ENCODE data around the gene PRKAR2A. TPM values are rescaled to one million over a fixed set of nuclear protein-coding genes. Genes with fewer than 3 reads are reported as not detected.

PRKAR2A gene
- 10 to 100 TPM; 21.9 to 31.1 (median 27.2) TPM for total RNA-seq
- long read RNA-seq, partial matches to known transcripts: 0 of 1 reads
- long read RNA-seq, other reads (novel, unspliced or antisense): 0 of 1 reads

- peak; percentile 92 to 93 (median 93) for DNase-seq
- peak; percentile 91 to 97 (median 95) for ATAC-seq
- Histone ChIP-seq H3K27ac (peak within 1 kb of the TSS; percentile 76 to 92 (median 87)), H3K4me3 (peak within 1 kb of the TSS; percentile 83 to 92 (median 83)), H3K4me1 (peaks cover 0 to 20% (median 12%) of the 10 kb centered on the region in 4 donors), H3K27me3 (no peaks in the 10 kb centered on the region), H3K9me3 (no peaks in the 10 kb centered on the region), H3K36me3 (no peaks in the 10 kb centered on the region)
- peak; percentile 91 for TF ChIP-seq POLR2A (IDR thresholded peaks at IDR 0.05)
- TF ChIP-seq CTCF (IDR thresholded peaks at IDR 0.05): no peak
- intact Hi-C loops (cut with DNase I): no loop called here
- WGBS (ENCODE audit: insufficient coverage, low coverage, low lambda C conversion rate, missing lambda C conversion rate): 14% methylated on average over 7 of the region's 81 CpGs
Observed at GRCh38 chr3:48847504-48848423, at the start of gene PRKAR2A. PRKAR2A (minus strand) TSS chr3:48847874; CDS start chr3:48847596, 278 bp downstream.

- 15% methylated on average over 2 of the region's 2 CpGs for WGBS (ENCODE audit: insufficient coverage, low coverage, low lambda C conversion rate, missing lambda C conversion rate)
- DNase-seq: peak in 1 of 3 donors; percentile 54
Observed at GRCh38 chr3:48896936-48897335, 49.3 kb upstream of the PRKAR2A start.

GRCh38 chr3:48894516-48894915 is 46.8 kb upstream of the PRKAR2A start:
- ATAC-seq: no peak
- peaks cover 0 to 15% (median 8%) of the 10 kb centered on the region in 4 donors for H3K36me3 ChIP-seq
- peaks cover 0 to 19% (median 6%) of the 10 kb centered on the region in 4 donors for H3K4me1 ChIP-seq
- intact Hi-C loops (cut with DNase I): no loop called here
- no peak overlapping the region for H3K4me3 ChIP-seq
- no peak overlapping the region for H3K27ac ChIP-seq
- WGBS (ENCODE audit: insufficient coverage, low coverage, low lambda C conversion rate, missing lambda C conversion rate): 100% methylated on average over 6 of the region's 6 CpGs
- no peaks in the 10 kb centered on the region for H3K9me3 ChIP-seq
- no peak for DNase-seq
- TF ChIP-seq POLR2A (IDR thresholded peaks at IDR 0.05) (no peak), CTCF (IDR thresholded peaks at IDR 0.05) (no peak)
- no peaks in the 10 kb centered on the region for H3K27me3 ChIP-seq

More at GRCh38 chr3:48896936-48897335, 49.3 kb upstream of the PRKAR2A start:
- peak overlapping the region in 2 of 3 donors; percentile 82 to 98 for H3K4me3 ChIP-seq
- intact Hi-C loops (cut with DNase I): no loop called here
- peak; percentile 34 to 62 (median 46) for ATAC-seq
- peaks cover 0 to 2% (median 2%) of the 10 kb centered on the region in 4 donors for H3K36me3 ChIP-seq
- H3K9me3 ChIP-seq: no peaks in the 10 kb centered on the region
- H3K4me1 ChIP-seq: peaks cover 0 to 19% (median 6%) of the 10 kb centered on the region in 4 donors
- no peaks in the 10 kb centered on the region for H3K27me3 ChIP-seq
- H3K27ac ChIP-seq: peak overlapping the region in 2 of 3 donors; percentile 33 to 74
- no peak for TF ChIP-seq POLR2A (IDR thresholded peaks at IDR 0.05)
- no peak for TF ChIP-seq CTCF (IDR thresholded peaks at IDR 0.05)

GRCh38 chr3:48891606-48892005 is 43.9 kb upstream of the PRKAR2A start:
- DNase-seq: no peak
- intact Hi-C loops (cut with DNase I): no loop called here
- Histone ChIP-seq H3K4me3 (no peak overlapping the region), H3K27ac (no peak overlapping the region), H3K9me3 (no peaks in the 10 kb centered on the region), H3K36me3 (peaks cover 0 to 24% (median 9%) of the 10 kb centered on the region in 4 donors), H3K27me3 (no peaks in the 10 kb centered on the region), H3K4me1 (peaks cover 0 to 11% (median 4%) of the 10 kb centered on the region in 4 donors)
- ATAC-seq: no peak
- TF ChIP-seq CTCF (IDR thresholded peaks at IDR 0.05): no peak
- TF ChIP-seq POLR2A (IDR thresholded peaks at IDR 0.05): no peak
- 96% methylated on average over 7 of the region's 8 CpGs for WGBS (ENCODE audit: insufficient coverage, low coverage, low lambda C conversion rate, missing lambda C conversion rate)
